ENCODE data around the gene CD274.
"Not testable (repeated sequence)": the region's sequence is repeated elsewhere in the genome, so short reads cannot be mapped to it uniquely, and the experiment has no call there.

Gene CD274

GRCh38 chr9:5468850-5469249 is 18.5 kb downstream of the CD274 start:
- DNase-seq: no peak

DNA sequence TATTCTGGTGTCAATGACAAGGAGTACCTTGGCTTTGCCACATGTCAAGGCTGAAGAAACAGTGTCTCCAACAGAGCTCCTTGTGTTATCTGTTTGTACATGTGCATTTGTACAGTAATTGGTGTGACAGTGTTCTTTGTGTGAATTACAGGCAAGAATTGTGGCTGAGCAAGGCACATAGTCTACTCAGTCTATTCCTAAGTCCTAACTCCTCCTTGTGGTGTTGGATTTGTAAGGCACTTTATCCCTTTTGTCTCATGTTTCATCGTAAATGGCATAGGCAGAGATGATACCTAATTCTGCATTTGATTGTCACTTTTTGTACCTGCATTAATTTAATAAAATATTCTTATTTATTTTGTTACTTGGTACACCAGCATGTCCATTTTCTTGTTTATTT is 19.8 kb downstream of the CD274 start:
- no peak for DNase-seq

DNA sequence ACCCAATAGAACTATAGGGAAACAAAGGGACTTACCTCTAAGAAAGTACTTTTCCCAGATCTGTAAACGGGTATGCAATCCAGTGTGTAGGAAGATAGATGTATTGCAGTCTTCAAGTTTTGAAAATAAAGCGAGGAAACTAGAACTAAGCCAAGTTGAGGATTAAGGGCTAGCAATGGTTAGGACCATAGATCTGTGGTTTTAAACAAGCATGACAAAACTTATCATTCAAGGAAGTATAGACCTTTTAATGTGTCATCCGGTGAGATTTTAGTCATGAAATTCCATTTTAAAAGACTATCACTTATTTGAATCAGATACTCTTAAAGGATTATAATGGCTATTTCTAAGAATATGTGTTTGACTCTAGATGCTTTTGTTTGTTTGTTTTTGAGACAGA is 20.5 kb downstream of the CD274 start:
- DNase-seq: no peak

DNA sequence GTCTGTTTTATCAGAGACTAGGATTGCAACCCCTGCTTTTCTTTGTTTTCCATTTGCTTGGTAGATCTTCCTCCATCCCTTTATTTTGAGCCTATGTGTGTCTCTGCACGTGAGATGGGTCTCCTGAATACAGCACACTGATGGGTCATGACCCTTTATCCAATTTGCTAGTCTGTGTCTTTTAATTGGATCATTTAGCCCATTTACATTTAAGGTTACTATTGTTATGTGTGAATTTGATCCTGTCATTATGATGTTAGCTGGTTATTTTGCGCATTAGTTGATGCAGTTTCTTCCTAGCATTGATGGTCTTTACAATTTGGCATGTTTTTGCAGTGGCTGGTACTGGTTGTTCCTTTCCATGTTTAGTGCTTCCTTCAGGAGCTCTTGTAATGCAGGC is 25.3 kb downstream of the CD274 start:
- not testable (repeated sequence) for DNase-seq

- DNase-seq: no peak
Measured at GRCh38 chr9:5478206-5478605, 27.9 kb downstream of the CD274 start.

GRCh38 chr9:5479994-5480694 is 29.8 kb downstream of the CD274 start:
- no peak for DNase-seq

GRCh38 chr9:5480919-5481318 is 30.6 kb downstream of the CD274 start:
- no peak for DNase-seq

DNA sequence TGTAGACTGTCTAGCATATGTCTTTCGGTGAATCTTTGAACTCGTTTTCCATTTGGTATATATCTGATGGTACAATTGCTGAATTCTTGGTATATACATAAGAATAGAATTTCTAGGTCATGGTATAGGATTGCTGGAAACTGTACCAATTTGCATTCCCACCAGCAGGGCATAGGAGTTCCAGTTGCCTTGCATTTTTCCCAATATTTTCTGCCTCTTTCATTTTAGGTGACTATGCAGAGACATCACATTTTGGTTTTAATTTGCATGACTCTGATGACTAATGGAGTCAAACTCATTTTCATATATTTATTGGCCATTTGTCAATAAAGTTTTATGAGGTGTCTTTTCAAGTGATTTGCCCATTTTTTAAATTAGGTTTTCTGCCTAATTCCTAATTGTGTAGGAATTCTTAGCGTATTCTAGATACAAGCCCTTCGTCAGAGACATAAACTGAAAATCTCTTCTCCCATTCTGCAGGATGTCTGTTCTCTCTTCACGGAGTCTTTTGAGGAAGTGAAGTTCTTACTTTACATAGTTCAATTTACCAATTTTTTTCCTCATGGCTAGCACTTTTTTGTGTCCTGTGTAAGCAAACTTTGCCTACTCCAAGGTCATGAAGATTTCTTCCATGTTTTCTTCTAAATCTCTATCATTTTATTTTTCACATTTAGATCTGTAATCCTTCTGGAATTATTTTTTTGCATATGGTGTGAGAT is 31.1 kb downstream of the CD274 start:
- peak; percentile 40 for DNase-seq

DNA sequence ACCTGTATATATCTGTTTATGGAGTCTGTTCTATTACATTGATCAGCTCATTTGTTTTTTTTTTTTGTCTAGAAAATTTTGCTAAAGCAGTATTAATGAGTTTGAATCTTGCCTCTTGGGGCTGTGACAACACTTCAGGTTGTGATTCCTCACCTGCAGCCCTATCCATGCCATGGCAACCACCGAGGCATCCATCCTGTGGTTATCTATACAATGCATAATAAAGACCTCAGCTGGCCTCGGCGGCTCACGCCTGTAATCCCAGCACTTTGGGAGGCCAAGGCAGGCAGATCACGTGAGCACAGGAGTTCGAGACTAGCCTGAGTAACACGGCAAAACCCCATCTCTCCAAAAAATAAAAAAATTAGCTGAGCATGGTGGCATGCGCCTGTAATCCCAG is 31.9 kb downstream of the CD274 start:
- no peak for DNase-seq

GRCh38 chr9:5483306-5483705 is 33.0 kb downstream of the CD274 start:
- DNase-seq: no peak

DNA sequence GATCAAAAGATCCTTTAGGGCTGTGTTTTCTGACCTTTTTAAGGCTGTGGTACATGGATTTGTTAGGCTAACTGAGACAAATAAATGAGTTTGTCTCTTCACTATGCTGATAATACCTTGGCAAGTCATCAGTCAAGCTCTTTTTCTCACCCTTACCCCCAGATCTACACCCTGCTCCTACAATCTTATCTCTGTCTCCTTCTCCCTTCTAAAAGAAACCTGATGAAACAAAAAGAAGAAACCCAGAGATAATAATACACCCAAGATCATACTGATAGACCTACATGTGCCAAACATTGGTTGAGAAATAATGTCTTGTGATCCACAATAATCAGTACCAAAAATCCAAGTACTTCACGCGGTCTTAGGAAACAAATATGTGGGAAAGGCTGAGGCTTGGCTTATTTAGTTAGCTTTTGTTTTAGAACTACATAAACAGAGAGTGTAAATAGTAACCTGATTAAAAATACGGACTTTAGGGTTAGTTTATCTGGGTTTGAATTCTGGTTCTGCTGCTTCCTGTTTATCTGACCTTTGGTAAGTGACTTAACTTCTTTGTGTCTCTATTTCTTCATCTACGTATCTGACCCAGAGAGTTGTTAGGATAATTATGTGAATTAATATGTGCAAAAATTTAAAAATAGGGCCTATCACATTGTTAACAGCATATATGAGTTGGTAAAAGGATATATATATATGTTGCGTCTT is 35.2 kb downstream of the CD274 start:
- DNase-seq: no peak

GRCh38 chr9:5486988-5487387 is 36.6 kb downstream of the CD274 start:
- no peak for DNase-seq

GRCh38 chr9:5488221-5489008 is 38.1 kb downstream of the CD274 start:
- DNase-seq: no peak

GRCh38 chr9:5489630-5490490 is 39.5 kb downstream of the CD274 start:
- no peak for DNase-seq

DNA sequence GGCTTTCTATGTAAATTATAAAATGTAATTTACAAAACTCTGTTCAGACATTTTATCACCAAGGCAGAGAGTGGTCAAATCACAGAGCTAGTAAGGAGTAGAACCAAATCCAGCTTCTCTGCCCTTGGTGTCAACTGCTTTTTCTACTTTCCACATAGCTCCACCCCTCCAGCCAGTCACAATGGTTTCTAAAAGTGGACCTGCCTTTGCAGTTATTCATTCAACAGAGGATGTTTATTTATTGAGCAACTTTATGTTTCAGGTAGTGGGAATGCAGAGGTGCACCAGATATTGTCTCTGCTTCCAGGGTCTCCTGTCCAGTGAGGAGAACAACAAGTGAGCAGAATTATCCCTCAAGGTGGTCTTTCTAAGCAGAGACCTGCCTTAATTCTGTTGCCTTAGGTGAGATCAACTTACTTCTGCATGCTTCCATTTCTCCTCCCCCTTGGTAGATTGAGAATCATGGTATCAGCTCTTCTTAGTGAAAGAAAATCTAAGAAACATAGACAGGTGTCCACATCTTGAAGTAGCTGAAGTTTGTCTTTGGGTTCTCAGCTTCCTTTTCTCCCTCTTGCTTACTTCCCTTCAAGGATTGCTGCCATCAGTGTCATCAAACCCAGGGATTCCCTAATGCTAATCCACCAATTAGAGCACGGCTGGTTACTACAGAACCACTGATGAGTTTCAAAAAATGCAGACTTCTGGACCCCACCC is 42.8 kb downstream of the CD274 start:
- DNase-seq: no peak

- peak; percentile 83 for DNase-seq
Measured at GRCh38 chr9:5493679-5494511, 43.6 kb downstream of the CD274 start.

DNA sequence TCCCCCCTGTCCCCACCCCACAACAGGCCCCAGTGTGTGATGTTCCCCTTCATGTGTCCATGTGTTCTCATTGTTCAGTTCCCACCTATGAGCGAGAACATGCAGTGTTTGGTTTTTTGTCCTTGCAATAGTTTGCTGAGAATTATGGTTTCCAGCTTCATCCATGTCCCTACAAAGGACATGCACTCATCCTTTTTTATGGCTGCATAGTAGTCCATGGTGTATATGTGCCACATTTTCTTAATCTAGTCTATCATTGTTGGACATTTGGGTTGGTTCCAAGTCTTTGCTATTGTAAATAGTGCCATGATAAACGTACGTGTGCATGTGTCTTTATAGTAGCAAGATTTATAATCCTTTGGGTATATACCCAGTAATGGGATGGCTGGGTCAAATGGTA is 44.4 kb downstream of the CD274 start:
- not testable (repeated sequence) for DNase-seq

GRCh38 chr9:5499157-5499556 is 48.8 kb downstream of the CD274 start:
- no peak for DNase-seq

- peak; percentile 65 for DNase-seq
Measured at GRCh38 chr9:5499889-5500398, 49.6 kb downstream of the CD274 start.

Measured in fibroblast of skin of scalp (primary cell).